Activated naive CD8-positive, alpha-beta T cell treated with anti-CD3 and anti-CD28 coated beads, Interleukin-2, amount 10 ng/mL, durations not matched to agents 7 days and 5 days (primary cell): Measurements from ENCODE around the gene GTF2E1. TPM values are rescaled to one million over a fixed set of nuclear protein-coding genes. Genes with fewer than 3 reads are reported as not detected.
"Not testable (repeated sequence)": the region's sequence is repeated elsewhere in the genome, so short reads cannot be mapped to it uniquely, and the experiment has no call there.

Source experiments
- ATAC-seq: fragments of 150-1000 bp; cut with Tn5 transposase; one replicate; pipeline ENCODE4 v1.10.0; 2021; ENCODE audit warnings: low read depth, moderate library complexity
- POLR2A ChIA-PET: fragments of 350-600 bp; sonication (Branson Sonifier 250); formaldehyde crosslinking; loops from one replicate; lab custom pipeline; 2021; ENCODE audit warnings: antibody characterized with exemption; lab: Charles Lee
- DNase-seq: peaks from one replicate; pipeline ENCODE4 v3.0.0; 2021
- H3K27ac Mint-ChIP-seq: one replicate; pipeline ENCODE4 v1.8.0; 2022; ENCODE audit warnings: mild to moderate bottlenecking, mixed read lengths
- H3K27me3 Mint-ChIP-seq: one replicate; pipeline ENCODE4 v1.8.0; 2022; ENCODE audit warnings: mild to moderate bottlenecking, moderate library complexity, mixed read lengths
- H3K36me3 Mint-ChIP-seq: one replicate; pipeline ENCODE4 v1.8.0; 2021; ENCODE audit warnings: mild to moderate bottlenecking, mixed read lengths
- H3K4me1 Mint-ChIP-seq: one replicate; pipeline ENCODE4 v1.8.0; 2021; ENCODE audit warnings: mixed read lengths
- H3K4me3 Mint-ChIP-seq: one replicate; pipeline ENCODE4 v1.8.0; 2022; ENCODE audit warnings: mild to moderate bottlenecking, moderate library complexity, mixed read lengths
- H3K9me3 Mint-ChIP-seq: one replicate; pipeline ENCODE4 v1.8.0; 2021; ENCODE audit warnings: mixed read lengths
- total RNA-seq, 2 experiments: library from RNA; stranded (reverse); gene quantifications; one replicate each; pipeline ENCODE4 v1.2.3, GENCODE V29; 2021

GTF2E1 gene
- total RNA-seq, 2 experiments from 2014 or later = 29.0 to 29.2 TPM

DNA sequence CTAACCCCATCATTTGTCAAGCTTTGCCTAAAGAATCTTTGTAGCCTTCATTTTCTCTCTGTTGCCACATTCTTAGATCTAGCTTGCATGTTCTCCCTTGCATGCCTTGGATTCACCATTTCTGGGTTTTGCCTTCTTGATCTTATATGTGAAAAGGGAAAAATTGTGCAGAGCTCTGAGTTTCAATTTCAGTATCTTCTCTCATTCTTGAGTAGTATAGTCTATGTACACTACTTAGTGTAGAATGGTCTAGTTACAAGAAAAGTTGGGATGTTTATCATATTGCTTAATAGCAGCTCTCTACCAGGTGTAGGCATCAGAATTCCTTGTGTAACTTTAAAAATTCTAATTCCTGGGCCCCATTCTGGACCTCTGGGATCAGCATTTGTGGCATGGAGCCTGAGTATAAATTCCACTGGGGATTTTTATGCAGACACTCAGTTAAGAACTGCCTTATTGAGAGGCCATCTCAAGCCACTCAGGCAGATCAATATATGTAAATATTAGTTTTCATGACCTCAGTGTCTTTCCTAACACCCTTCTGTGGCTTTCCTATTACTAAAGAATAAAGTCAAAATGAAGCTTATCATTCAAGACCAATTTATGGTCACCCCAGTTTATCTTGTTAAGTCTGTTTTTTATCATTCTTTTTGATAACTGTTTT lies 23.4 kb downstream of the GTF2E1 start:
- DNase-seq (no peak), ATAC-seq (no peak)
- H3K4me1 Mint-ChIP-seq = peaks cover 8% of the 10 kb centered on the region
- H3K9me3 Mint-ChIP-seq = no peaks in the 10 kb centered on the region
- H3K4me3 Mint-ChIP-seq = no peak overlapping the region
- H3K36me3 Mint-ChIP-seq = peaks cover 21% of the 10 kb centered on the region
- H3K27me3 Mint-ChIP-seq = no peaks in the 10 kb centered on the region
- POLR2A ChIA-PET = no interaction called here
- H3K27ac Mint-ChIP-seq = no peak overlapping the region

GRCh38 chr3:120766576-120766975 lies 24.0 kb downstream of the GTF2E1 start:
- DNase-seq (no peak), ATAC-seq (no peak)
- Mint-ChIP-seq H3K36me3 (peaks cover 17% of the 10 kb centered on the region), H3K4me1 (peaks cover 10% of the 10 kb centered on the region), H3K27me3 (no peaks in the 10 kb centered on the region), H3K4me3 (no peak overlapping the region), H3K27ac (no peak overlapping the region), H3K9me3 (no peaks in the 10 kb centered on the region)
- POLR2A ChIA-PET = no interaction called here

DNA sequence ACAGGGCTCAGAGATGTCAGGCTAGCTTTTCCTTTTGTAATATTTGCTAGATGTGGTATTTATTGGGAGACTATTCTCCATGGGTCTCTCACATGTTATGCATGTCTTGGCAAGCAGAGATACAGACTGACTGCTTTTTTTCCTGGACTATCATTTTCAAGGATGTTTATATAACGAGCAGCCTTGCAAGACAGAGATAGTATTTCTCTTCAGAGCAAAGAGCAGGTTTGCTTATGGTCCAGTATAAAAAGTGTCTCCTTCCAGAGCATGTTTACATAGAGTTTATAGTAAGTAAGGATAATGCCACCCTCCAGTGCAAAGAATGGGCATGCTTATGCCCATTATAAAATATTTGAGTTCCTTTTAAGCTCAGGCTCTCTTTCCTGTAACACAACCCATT lies 24.6 kb downstream of the GTF2E1 start:
- Mint-ChIP-seq H3K9me3 (no peaks in the 10 kb centered on the region), H3K4me3 (no peak overlapping the region), H3K36me3 (peaks cover 18% of the 10 kb centered on the region), H3K4me1 (peaks cover 13% of the 10 kb centered on the region), H3K27ac (no peak overlapping the region), H3K27me3 (no peaks in the 10 kb centered on the region)
- DNase-seq (no peak), ATAC-seq (no peak)
- POLR2A ChIA-PET = no interaction called here

DNA sequence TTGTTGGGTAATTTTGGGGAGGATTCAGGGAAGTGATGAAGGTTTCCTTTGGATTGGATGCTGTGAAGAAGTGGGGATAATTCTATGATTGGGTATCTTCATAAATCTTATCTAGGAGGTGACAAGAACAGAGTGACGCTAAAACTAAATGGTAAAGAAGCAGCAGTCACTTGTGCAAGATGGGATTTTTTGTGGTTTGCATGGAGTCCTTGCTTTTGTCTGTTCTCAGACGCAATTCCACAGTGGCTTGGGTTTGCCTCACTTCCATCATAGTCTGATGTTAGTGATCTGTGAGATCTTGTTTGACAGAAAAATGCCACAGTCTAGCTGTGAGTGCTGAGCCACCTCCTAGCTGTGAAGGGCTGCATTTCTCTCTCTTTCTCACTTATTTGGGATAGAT lies 26.9 kb downstream of the GTF2E1 start:
- Mint-ChIP-seq H3K4me1 (peaks cover 14% of the 10 kb centered on the region), H3K36me3 (peaks cover 22% of the 10 kb centered on the region), H3K27ac (no peak overlapping the region), H3K4me3 (no peak overlapping the region), H3K27me3 (no peaks in the 10 kb centered on the region), H3K9me3 (no peaks in the 10 kb centered on the region)
- no peak for ATAC-seq
- DNase-seq = no peak
- POLR2A ChIA-PET = no interaction called here

DNA sequence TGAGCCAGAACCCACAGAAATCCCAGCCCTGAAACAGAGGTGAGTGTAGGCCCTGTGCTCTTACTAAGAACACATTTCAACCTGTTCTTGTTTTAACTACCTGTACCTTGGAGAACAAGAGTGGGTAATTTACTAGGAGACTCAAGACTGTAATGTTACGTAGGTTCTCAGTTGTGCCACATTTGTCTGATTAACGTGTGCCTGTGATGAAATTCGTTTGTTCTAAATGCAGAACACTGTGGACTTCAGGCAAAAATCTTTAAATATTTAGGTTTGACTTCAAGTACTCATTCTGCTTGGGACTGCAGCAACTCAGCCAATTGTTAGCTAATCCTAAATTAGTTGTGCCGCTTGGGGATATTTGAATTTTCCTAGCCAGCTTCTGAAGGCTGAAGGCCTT lies 28.3 kb downstream of the GTF2E1 start:
- Mint-ChIP-seq H3K27ac (no peak overlapping the region), H3K9me3 (no peaks in the 10 kb centered on the region), H3K27me3 (no peaks in the 10 kb centered on the region), H3K4me1 (peaks cover 12% of the 10 kb centered on the region), H3K36me3 (peaks cover 20% of the 10 kb centered on the region), H3K4me3 (no peak overlapping the region)
- POLR2A ChIA-PET = no interaction called here
- ATAC-seq (no peak), DNase-seq (no peak)

DNA sequence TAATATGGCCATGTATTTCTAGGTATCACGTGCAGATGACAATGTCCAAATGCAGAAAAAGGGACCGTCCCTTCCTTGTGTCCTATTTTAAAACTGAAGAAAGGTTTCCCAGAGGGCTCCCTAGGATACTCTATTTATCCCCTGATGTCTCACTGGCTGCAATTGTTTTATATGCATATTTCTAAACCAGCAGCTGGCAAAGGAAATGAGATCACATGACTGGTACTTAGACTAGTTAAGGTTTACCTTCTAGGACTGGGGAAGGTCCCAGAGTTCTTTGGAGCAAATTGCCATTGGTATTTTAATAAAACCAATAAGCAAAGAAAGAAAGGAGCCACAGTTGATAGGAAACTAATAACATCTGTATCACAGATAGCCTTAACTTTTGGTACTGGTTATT lies 29.5 kb downstream of the GTF2E1 start:
- ATAC-seq (no peak), DNase-seq (no peak)
- H3K9me3 Mint-ChIP-seq = no peaks in the 10 kb centered on the region
- peaks cover 12% of the 10 kb centered on the region for H3K4me1 Mint-ChIP-seq
- no peak overlapping the region for H3K27ac Mint-ChIP-seq
- H3K27me3 Mint-ChIP-seq = no peaks in the 10 kb centered on the region
- H3K36me3 Mint-ChIP-seq = peaks cover 23% of the 10 kb centered on the region
- POLR2A ChIA-PET = interaction anchor here (1.0 to 1.4 kb wide), 2 partner anchors 8 to 176 kb away, joined by 3 read pairs; partner anchors contain the start of gene NDUFB4
- no peak overlapping the region for H3K4me3 Mint-ChIP-seq

GRCh38 chr3:120773932-120774331 lies 31.4 kb downstream of the GTF2E1 start:
- ATAC-seq (peak; percentile 76), DNase-seq (no peak)
- H3K27ac Mint-ChIP-seq = no peak overlapping the region
- no peaks in the 10 kb centered on the region for H3K27me3 Mint-ChIP-seq
- POLR2A ChIA-PET = no interaction called here
- no peaks in the 10 kb centered on the region for H3K9me3 Mint-ChIP-seq
- peaks cover 14% of the 10 kb centered on the region for H3K4me1 Mint-ChIP-seq
- H3K4me3 Mint-ChIP-seq = no peak overlapping the region
- H3K36me3 Mint-ChIP-seq = peaks cover 23% of the 10 kb centered on the region

DNA sequence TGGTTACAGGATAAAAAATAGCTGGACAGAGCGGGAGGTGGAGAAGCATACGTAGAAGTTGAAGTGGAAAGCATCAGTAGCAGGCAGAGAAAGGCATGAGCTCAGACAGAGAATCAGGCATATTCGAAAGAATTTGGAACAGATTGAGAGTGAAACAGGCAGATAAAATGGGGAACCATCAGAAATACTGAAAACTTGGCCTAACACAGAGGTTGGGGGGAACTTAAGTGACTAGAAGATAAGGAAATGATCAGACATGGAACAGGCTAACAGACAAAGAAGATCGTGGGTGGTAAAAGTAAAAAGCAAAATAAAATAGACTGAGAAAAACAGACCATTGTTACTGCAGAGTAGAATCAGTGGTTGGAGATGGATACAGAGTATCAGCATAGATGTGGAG lies 32.9 kb downstream of the GTF2E1 start:
- Mint-ChIP-seq H3K27ac (no peak overlapping the region), H3K4me3 (no peak overlapping the region), H3K9me3 (no peaks in the 10 kb centered on the region), H3K36me3 (peaks cover 22% of the 10 kb centered on the region), H3K27me3 (no peaks in the 10 kb centered on the region), H3K4me1 (peaks cover 15% of the 10 kb centered on the region)
- DNase-seq (no peak), ATAC-seq (no peak)
- POLR2A ChIA-PET = no interaction called here

DNA sequence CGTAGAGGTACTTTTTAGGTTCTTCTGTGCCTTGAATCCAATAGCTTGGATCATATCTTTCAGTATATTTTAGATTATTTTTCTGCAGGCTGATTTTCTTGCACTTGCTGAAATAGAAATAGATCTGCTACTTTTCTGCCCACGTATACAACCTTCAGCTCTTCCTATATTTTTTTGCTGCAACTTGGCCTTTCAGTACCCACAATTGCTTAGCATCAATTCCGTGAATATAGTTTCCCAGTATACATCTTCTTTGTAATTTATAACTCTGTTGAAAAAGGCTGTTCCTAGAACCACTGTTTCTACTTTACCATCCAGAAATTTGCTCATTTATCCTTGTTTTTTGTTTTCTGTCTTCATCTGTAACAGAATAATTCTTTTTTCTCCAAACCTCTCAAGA lies 36.2 kb downstream of the GTF2E1 start:
- POLR2A ChIA-PET = no interaction called here
- ATAC-seq (no peak), DNase-seq (no peak)
- Mint-ChIP-seq H3K27me3 (no peaks in the 10 kb centered on the region), H3K27ac (no peak overlapping the region), H3K4me3 (no peak overlapping the region), H3K4me1 (peaks cover 7% of the 10 kb centered on the region), H3K9me3 (no peaks in the 10 kb centered on the region), H3K36me3 (peaks cover 21% of the 10 kb centered on the region)

DNA sequence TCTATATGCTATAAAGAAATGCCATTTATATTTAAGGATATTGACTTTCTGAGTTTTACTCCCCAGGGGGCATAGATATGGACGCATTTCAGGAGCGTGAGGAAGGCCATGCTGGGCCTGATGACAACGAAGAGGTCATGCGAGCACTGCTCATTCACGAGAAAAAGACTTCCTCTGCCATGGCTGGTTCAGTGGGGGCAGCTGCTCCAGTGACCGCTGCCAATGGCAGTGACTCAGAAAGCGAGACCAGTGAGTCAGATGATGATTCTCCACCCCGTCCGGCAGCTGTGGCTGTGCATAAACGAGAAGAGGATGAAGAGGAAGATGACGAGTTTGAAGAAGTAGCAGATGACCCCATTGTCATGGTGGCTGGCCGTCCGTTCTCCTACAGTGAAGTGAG lies 38.4 kb downstream of the GTF2E1 start:
- Mint-ChIP-seq H3K9me3 (no peaks in the 10 kb centered on the region), H3K27me3 (no peaks in the 10 kb centered on the region), H3K4me3 (no peak overlapping the region), H3K27ac (no peak overlapping the region), H3K4me1 (peaks cover 7% of the 10 kb centered on the region), H3K36me3 (peaks cover 27% of the 10 kb centered on the region)
- POLR2A ChIA-PET = no interaction called here
- ATAC-seq (no peak), DNase-seq (no peak)

- DNase-seq, H3K4me1 Mint-ChIP-seq, H3K9me3 Mint-ChIP-seq, H3K27me3 Mint-ChIP-seq, POLR2A ChIA-PET, H3K4me3 Mint-ChIP-seq, ATAC-seq, H3K27ac Mint-ChIP-seq: not testable (repeated sequence)
- peaks cover 19% of the 10 kb centered on the region for H3K36me3 Mint-ChIP-seq
These were observed 43.3 kb downstream of the GTF2E1 start for GRCh38 chr3:120785832-120786231.

- POLR2A ChIA-PET = no interaction called here
- Mint-ChIP-seq H3K27me3 (no peaks in the 10 kb centered on the region), H3K4me1 (no peaks in the 10 kb centered on the region), H3K4me3 (no peak overlapping the region), H3K27ac (no peak overlapping the region), H3K36me3 (peaks cover 2% of the 10 kb centered on the region), H3K9me3 (no peaks in the 10 kb centered on the region)
- DNase-seq = no peak
- no peak for ATAC-seq
These were observed 48.5 kb downstream of the GTF2E1 start for GRCh38 chr3:120791010-120791409.

DNA sequence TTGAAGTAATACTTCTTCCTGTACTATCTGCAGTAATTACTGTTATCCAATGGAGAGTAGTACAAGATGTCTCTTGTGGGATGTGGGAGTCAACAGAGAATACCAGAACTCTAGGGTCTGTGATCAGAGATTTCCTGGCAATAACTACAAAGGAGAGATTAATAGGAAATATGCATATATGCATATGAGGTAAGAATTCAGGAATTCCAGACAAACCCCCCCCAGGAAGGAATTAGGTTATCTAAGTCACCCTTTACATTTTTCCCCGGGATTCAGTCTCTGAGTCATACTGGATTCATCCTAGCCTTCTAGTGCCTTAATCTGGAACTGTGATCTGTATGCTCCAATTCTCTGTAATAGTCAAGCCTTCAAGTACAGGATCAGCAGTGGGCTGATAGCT lies 49.4 kb downstream of the GTF2E1 start:
- no peak for DNase-seq
- POLR2A ChIA-PET = no interaction called here

DNA sequence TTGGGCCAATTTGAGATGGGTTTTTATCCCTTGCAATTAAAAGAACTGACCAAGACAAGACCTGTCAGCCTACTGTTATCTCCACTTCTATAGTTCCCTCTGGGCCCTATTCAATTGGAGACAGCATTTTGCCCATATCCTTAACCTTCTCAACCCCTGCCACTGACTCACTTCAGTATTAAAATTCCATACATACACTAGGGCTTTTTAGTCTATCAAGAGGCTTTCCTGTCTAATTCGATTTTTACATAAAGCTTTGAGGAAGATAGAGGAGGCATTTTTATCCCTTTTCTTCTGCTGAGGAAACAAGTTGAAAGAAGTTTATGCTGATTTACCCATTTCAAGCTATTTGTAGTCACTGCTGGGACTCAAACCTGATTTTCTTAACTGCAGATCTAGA lies 51.1 kb downstream of the GTF2E1 start:
- Mint-ChIP-seq H3K9me3 (no peaks in the 10 kb centered on the region), H3K4me3 (no peak overlapping the region), H3K4me1 (no peaks in the 10 kb centered on the region), H3K27ac (no peak overlapping the region), H3K27me3 (peaks cover 3% of the 10 kb centered on the region), H3K36me3 (no peaks in the 10 kb centered on the region)
- DNase-seq (no peak), ATAC-seq (no peak)
- POLR2A ChIA-PET = no interaction called here

More for the DNA sequence above, 49.4 kb downstream of the GTF2E1 start:
- no peaks in the 10 kb centered on the region for H3K36me3 Mint-ChIP-seq
- H3K4me1 Mint-ChIP-seq = no peaks in the 10 kb centered on the region
- peaks cover under 1% of the 10 kb centered on the region for H3K27me3 Mint-ChIP-seq
- H3K4me3 Mint-ChIP-seq = no peak overlapping the region
- no peak for ATAC-seq
- no peaks in the 10 kb centered on the region for H3K9me3 Mint-ChIP-seq
- H3K27ac Mint-ChIP-seq = no peak overlapping the region
